ENCODE data around the gene EEF1AKMT3.

DNA sequence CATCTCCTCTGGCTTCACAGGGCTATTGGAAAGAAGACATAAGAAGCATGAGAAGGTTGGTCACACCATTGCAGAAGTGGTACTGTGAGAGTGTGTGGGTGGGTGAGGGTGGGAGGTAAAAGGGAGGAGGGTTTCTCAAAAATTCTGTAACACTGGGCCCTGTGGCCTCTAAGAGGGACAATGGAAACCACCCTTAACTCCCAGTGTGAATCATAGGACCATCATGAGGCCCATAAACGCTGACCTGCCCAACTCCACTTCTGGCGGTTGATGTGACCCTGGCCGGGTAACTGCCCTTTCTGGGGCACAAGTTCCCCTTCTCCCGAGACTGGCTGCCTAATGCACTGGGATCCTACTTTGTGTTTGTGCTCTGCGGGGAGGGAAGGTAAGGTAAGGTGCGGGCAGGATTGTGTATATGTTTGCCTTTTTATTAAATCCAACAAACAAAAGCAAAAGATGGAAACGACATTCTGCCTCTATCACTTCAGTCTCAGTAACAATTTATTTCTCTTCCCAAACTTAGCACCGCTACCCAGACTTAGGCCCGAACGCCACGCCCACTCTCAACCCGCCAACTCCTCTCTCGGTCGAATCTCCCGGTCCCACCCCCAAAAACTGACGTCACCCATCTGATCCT lies 1.1 kb upstream of the EEF1AKMT3 start:
- TF ChIP-seq TAF7 (tag; IDR thresholded peaks at IDR 0.05) (no peak), KAT8 (IDR thresholded peaks at IDR 0.05; ENCODE audit: low read depth) (no peak), HDGF (IDR thresholded peaks at IDR 0.05) (0 out of 2 replicates have a peak, but pooled peaks have one; percentile 43), EP300 (IDR thresholded peaks at IDR 0.05; ENCODE audit: low read length) (no peak)

Data from K562 (cell line).